ENCODE data around the gene AGO1.
A peak's percentile ranks its signal among the peaks of the same experiment; 100 is the strongest.

The AGO1 gene

DNA sequence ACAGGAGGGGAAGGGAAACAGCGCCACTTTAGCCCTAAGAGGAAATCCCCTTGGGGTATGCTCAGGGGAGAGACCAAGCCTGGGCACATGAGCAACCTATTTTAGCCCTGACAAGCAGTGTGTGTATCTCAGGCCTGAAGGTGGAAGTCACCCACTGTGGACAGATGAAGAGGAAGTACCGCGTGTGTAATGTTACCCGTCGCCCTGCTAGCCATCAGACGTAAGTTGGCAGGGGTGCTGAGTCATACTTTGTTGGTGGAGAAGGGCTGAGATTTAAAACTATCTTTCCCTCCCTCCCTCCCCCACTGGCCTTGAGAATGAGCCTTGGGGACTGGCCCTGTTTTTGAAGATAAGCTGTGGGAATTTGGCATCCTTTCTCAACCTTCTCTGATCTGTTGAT is 11.2 kb downstream of the AGO1 start:
- ATAC-seq (ENCODE audit: insufficient read depth, low read depth) = no peak
- H3K4me2 ChIP-seq (ENCODE audit: insufficient read depth, low read length) = no peak overlapping the region
- H2AFZ ChIP-seq (ENCODE audit: low read depth, low read length) = no peak overlapping the region
- no peaks in the 10 kb centered on the region for H3K4me1 ChIP-seq (ENCODE audit: insufficient read depth, low read length)
- DNase-seq = no peak
- H4K20me1 ChIP-seq (ENCODE audit: insufficient read depth, low read length) = peaks cover 4% of the 10 kb centered on the region; the same call in 1 of the 2 replicates
- no peaks in the 10 kb centered on the region for H3K9me3 ChIP-seq (ENCODE audit: insufficient read depth, low read length, severe bottlenecking)
- H3K27ac ChIP-seq (ENCODE audit: low read length) = no peak overlapping the region
- no peaks in the 10 kb centered on the region for H3K79me2 ChIP-seq (ENCODE audit: insufficient read depth, low read length)
- H3K9ac ChIP-seq (ENCODE audit: low read depth, low read length) = no peak overlapping the region
- no peak overlapping the region for H3K4me3 ChIP-seq (ENCODE audit: low read depth in 1 of 2, low read length in 2 of 2)
- TF ChIP-seq EZH2 (IDR thresholded peaks at IDR 0.05; ENCODE audit: borderline replicate concordance, low read depth, low read length, severe bottlenecking) = no peak
- TF ChIP-seq, protein P1, sequence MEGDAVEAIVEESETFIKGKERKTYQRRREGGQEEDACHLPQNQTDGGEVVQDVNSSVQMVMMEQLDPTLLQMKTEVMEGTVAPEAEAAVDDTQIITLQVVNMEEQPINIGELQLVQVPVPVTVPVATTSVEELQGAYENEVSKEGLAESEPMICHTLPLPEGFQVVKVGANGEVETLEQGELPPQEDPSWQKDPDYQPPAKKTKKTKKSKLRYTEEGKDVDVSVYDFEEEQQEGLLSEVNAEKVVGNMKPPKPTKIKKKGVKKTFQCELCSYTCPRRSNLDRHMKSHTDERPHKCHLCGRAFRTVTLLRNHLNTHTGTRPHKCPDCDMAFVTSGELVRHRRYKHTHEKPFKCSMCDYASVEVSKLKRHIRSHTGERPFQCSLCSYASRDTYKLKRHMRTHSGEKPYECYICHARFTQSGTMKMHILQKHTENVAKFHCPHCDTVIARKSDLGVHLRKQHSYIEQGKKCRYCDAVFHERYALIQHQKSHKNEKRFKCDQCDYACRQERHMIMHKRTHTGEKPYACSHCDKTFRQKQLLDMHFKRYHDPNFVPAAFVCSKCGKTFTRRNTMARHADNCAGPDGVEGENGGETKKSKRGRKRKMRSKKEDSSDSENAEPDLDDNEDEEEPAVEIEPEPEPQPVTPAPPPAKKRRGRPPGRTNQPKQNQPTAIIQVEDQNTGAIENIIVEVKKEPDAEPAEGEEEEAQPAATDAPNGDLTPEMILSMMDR (IDR thresholded peaks at IDR 0.05; ENCODE audit: borderline replicate concordance, extremely low read depth, low read length, poor library complexity, severe bottlenecking) = no peak
- H3K36me3 ChIP-seq (ENCODE audit: insufficient read depth, low read length) = peaks cover 89% of the 10 kb centered on the region
- no peaks in the 10 kb centered on the region for H3K27me3 ChIP-seq (ENCODE audit: insufficient read depth, low read length, poor library complexity)

DNA sequence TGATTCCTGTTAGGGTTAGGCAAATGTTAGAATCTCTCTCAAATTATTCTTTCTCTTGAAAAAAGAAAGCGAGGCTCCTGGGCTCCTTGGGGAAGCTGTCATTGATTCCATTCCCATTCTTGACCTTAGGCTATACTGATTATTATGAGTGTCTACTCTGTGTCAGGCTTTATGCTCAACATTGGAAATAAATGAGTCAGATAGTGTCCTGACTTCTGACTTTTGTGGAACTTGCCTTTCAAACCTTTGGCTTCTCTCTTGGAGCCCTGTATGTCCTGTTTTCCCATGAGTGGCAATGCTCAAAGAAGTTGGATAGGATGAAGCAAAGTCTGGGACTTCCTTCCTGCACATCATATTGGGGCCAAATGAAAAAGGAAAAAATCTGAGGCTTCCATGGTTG is 11.6 kb downstream of the AGO1 start:
- Histone ChIP-seq H4K20me1 (ENCODE audit: insufficient read depth, low read length) (peaks cover 4% of the 10 kb centered on the region; the same call in 1 of the 2 replicates), H3K9me3 (ENCODE audit: insufficient read depth, low read length, severe bottlenecking) (no peaks in the 10 kb centered on the region), H2AFZ (ENCODE audit: low read depth, low read length) (no peak overlapping the region), H3K9ac (ENCODE audit: low read depth, low read length) (no peak overlapping the region), H3K79me2 (ENCODE audit: insufficient read depth, low read length) (no peaks in the 10 kb centered on the region), H3K4me1 (ENCODE audit: insufficient read depth, low read length) (no peaks in the 10 kb centered on the region), H3K27me3 (ENCODE audit: insufficient read depth, low read length, poor library complexity) (no peaks in the 10 kb centered on the region), H3K4me3 (ENCODE audit: low read depth in 1 of 2, low read length in 2 of 2) (no peak overlapping the region), H3K27ac (ENCODE audit: low read length) (no peak overlapping the region), H3K36me3 (ENCODE audit: insufficient read depth, low read length) (peaks cover 87% of the 10 kb centered on the region), H3K4me2 (ENCODE audit: insufficient read depth, low read length) (no peak overlapping the region)
- ATAC-seq (ENCODE audit: insufficient read depth, low read depth) (no peak), DNase-seq (no peak)
- TF ChIP-seq, protein P1 (IDR thresholded peaks at IDR 0.05; ENCODE audit: borderline replicate concordance, extremely low read depth, low read length, poor library complexity, severe bottlenecking) = no peak
- TF ChIP-seq EZH2 (IDR thresholded peaks at IDR 0.05; ENCODE audit: borderline replicate concordance, low read depth, low read length, severe bottlenecking) = no peak

- Histone ChIP-seq H3K4me3 (ENCODE audit: low read depth in 1 of 2, low read length in 2 of 2) (no peak overlapping the region), H3K79me2 (ENCODE audit: insufficient read depth, low read length) (no peaks in the 10 kb centered on the region), H2AFZ (ENCODE audit: low read depth, low read length) (no peak overlapping the region), H3K9ac (ENCODE audit: low read depth, low read length) (no peak overlapping the region), H4K20me1 (ENCODE audit: insufficient read depth, low read length) (no peaks in the 10 kb centered on the region), H3K27me3 (ENCODE audit: insufficient read depth, low read length, poor library complexity) (no peaks in the 10 kb centered on the region), H3K36me3 (ENCODE audit: insufficient read depth, low read length) (peaks cover 75% of the 10 kb centered on the region), H3K9me3 (ENCODE audit: insufficient read depth, low read length, severe bottlenecking) (no peaks in the 10 kb centered on the region), H3K4me2 (ENCODE audit: insufficient read depth, low read length) (no peak overlapping the region), H3K4me1 (ENCODE audit: insufficient read depth, low read length) (no peaks in the 10 kb centered on the region), H3K27ac (ENCODE audit: low read length) (no peak overlapping the region)
- DNase-seq (no peak), ATAC-seq (ENCODE audit: insufficient read depth, low read depth) (no peak)
- TF ChIP-seq, protein P1 (IDR thresholded peaks at IDR 0.05; ENCODE audit: borderline replicate concordance, extremely low read depth, low read length, poor library complexity, severe bottlenecking) = peak; percentile 10
- no peak for TF ChIP-seq EZH2 (IDR thresholded peaks at IDR 0.05; ENCODE audit: borderline replicate concordance, low read depth, low read length, severe bottlenecking)
These were observed 16.9 kb downstream of the AGO1 start for GRCh38 chr1:35899941-35900340.

DNA sequence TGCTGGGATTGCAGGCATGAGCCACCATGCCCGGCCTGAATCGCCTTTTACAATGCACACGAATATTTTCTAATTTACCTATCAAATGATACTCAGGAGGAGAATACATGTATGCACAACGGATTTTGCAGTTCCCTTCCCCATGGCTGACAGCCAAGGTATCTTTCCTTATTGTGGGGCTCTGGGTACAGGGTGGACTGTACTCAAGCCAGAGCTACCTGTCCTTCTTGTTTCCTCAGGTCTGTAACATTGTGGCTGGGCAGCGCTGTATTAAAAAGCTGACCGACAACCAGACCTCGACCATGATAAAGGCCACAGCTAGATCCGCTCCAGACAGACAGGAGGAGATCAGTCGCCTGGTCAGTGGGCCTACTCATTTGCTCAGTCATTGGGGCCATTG is 18.2 kb downstream of the AGO1 start:
- Histone ChIP-seq H3K36me3 (ENCODE audit: insufficient read depth, low read length) (peaks cover 68% of the 10 kb centered on the region), H4K20me1 (ENCODE audit: insufficient read depth, low read length) (no peaks in the 10 kb centered on the region), H3K4me1 (ENCODE audit: insufficient read depth, low read length) (no peaks in the 10 kb centered on the region), H2AFZ (ENCODE audit: low read depth, low read length) (no peak overlapping the region), H3K4me3 (ENCODE audit: low read depth in 1 of 2, low read length in 2 of 2) (no peak overlapping the region), H3K9me3 (ENCODE audit: insufficient read depth, low read length, severe bottlenecking) (no peaks in the 10 kb centered on the region), H3K9ac (ENCODE audit: low read depth, low read length) (no peak overlapping the region), H3K79me2 (ENCODE audit: insufficient read depth, low read length) (no peaks in the 10 kb centered on the region), H3K4me2 (ENCODE audit: insufficient read depth, low read length) (no peak overlapping the region), H3K27ac (ENCODE audit: low read length) (no peak overlapping the region), H3K27me3 (ENCODE audit: insufficient read depth, low read length, poor library complexity) (no peaks in the 10 kb centered on the region)
- TF ChIP-seq, protein P1 (IDR thresholded peaks at IDR 0.05; ENCODE audit: borderline replicate concordance, extremely low read depth, low read length, poor library complexity, severe bottlenecking) = no peak
- no peak for TF ChIP-seq EZH2 (IDR thresholded peaks at IDR 0.05; ENCODE audit: borderline replicate concordance, low read depth, low read length, severe bottlenecking)
- ATAC-seq (ENCODE audit: insufficient read depth, low read depth) = no peak
- no peak for DNase-seq

Measured in DND-41 (cell line).